Activated CD8-positive, alpha-beta memory T cell treated with anti-CD3 and anti-CD28 coated beads for 24 hours (primary cell): ENCODE measurements around the gene TAF1D.
"Not testable (repeated sequence)": the region's sequence is repeated elsewhere in the genome, so short reads cannot be mapped to it uniquely, and the experiment has no call there.

Experiments used
- DNase-seq: peaks from one replicate; pipeline ENCODE4 v3.0.0-alpha.2; 2020

TAF1D gene

DNA sequence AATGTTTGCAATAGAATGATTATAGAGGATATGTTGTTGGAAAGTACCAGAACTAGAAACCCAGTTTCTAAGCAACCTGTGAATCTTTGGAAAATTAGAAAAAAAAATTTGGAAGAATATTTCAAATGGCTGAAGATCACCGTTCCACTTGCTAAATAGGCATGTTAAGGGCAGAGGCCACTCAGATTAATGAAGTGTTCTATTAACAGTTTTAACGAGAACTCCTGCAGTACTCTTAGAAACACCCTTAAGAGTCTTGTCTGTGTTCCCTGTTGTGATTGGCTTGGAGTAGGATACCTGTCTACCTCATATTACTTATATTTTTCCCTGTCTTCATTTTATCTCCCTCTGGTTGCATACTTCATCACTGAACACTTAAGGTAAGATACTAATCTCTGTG is 4.8 kb upstream of the TAF1D start:
- DNase-seq: no peak

DNA sequence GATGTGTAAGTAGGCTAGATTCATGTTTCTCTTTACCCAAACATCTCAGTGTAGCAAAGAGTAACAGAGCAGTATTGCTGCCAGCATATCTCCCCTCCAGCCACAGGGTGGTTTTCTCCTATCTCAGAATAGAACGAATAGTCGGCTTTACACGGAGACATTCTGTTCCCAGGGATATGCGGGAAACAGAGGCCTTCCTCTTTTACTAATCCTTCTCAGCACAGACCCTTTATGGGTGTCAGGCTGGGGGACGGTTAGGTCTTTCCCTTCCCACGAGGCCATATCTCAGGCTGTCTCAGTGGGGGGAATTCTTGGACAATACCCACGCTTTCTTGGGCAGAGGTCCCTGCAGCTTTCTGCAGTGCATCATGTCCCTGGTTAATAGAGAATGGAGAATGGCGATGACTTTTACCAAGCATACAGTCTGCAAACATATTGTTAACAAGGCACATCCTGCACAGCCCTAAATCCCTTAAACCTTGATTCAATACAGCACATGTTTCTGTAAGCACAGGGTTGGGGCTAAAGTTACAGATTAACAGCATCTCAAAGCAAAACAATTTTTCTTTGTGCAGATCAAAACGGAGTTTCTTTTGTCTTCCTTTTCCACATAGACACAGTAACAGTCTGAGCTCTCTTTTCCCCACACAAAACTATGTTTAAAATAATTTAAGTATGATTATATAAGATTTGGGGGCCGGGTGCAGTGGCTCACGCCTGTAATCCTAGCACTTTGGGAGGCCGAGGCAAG is 3.9 kb upstream of the TAF1D start:
- DNase-seq: not testable (repeated sequence)

DNA sequence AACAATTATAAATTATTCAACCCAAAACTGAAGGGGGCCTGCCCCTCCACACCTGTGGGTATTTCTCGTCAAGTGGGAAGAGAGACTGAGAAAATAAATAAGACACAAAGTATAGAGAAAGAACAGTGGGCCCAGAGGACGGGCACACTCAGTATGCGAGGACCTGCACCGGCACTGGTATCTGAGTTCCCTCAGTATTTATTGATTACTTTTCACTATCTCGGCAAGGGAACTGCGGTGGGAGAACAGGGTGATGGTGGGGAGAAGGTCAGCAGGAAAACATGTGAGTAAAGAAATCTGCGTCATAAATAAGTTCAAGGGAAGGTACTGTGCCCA is 3.3 kb upstream of the TAF1D start:
- no peak for DNase-seq

DNA sequence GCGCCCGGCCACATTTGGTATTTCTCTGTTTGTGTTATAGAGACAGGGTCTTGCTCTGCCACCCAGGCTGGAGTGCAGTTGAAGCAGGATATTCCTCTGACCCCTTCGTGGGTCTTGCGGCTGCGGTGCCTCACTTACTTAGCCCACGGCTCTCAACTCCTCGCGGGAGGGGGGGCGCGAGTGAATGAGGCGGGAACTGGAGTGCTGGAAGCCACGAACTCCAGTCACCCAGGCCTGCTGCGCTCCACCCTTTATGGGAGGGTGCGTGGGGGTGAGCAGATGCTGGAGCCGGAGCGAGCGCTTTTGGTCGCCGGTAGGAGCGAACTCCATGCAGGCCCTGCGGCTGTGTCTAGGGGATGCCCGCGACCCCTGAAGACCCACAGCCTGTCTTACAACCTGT is 2.0 kb upstream of the TAF1D start:
- no peak for DNase-seq

DNA sequence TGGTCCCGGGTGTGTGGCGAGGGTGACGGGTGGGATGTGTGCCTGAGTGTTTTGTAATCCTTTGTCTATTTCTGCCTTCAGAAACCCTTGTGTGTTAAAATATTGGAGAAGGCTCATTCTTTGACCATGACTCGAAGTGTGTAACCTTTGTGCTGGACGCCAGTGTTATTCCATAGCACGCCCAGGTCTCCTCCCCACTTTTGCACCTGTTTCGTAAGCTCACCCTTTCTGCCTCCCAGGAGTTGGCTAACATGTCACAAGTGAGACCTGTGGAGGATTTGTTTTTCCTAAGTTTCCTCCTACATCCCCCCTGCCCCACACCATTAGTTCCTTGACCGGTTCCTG is 559 bp upstream of the TAF1D start:
- no peak for DNase-seq

DNA sequence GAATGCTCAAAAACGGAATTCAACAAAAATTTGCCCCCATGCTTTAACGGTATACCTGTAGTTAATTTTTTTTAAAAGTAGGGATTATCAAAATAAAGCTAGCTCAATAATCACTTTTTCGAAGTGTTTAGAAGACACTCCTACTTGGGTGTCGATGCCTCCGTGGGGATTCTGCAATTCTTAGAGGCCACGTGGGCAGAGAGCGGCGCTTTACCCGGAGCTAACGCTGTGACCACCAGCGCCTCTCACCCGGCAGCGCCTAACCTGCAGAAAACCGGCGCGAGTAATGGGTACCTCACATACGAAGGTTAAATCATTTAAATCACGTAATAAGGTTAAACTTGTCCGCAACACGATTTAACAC is 583 bp downstream of the TAF1D start:
- DNase-seq: no peak

DNA sequence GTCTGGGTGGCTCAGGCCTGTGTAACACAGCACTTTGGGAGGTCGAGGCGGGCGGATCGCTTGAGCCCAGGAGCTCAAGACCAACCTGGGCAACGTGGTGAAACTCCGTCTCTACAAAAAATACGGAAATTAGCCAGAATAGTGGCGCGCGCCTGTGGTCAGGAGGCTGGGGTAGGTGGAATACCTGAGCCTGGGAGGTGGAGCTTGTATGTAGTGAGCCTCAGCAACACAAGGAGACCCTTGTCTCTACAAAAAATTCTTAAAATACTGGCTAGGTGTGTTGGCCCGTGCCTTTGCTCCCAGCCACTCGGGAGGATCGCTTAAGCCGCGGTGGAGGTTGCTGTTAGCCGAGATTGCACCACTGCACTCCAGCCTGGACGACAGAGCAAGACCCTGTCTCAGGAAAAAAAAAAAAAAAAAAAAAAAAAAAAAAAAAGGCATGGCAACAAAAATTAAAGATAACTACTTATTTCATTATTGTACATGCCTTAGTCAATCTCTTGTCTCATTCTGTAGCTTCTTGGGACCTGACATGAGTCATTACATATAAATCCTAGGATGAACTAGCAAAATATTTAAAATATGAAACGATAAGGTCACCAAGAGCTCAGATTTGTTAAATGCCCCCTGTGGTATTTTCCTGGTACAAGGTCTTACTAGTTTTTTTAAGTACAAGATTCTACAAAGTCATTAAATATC is 1.1 kb downstream of the TAF1D start:
- peak; percentile 75 for DNase-seq

DNA sequence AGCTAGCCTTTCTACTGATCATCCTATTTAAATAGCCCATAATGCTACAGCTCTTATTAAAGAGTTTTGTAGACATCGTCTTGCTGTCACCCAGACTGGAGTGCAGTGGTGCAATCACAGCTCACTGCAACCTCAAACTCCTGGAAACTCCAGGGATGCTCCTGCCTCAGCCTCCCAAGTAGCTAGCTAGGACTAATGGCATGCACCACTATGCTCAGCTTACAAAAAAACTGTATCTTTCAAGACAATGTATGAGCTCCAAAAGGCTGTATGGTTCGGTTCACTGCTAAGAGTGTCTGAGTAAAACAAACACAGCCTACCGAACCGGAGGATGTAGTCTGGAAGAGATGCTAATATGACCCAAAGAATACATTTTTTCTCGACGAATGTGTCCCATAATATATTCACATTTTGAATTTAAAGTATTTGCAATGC is 2.6 kb downstream of the TAF1D start:
- DNase-seq: no peak

DNA sequence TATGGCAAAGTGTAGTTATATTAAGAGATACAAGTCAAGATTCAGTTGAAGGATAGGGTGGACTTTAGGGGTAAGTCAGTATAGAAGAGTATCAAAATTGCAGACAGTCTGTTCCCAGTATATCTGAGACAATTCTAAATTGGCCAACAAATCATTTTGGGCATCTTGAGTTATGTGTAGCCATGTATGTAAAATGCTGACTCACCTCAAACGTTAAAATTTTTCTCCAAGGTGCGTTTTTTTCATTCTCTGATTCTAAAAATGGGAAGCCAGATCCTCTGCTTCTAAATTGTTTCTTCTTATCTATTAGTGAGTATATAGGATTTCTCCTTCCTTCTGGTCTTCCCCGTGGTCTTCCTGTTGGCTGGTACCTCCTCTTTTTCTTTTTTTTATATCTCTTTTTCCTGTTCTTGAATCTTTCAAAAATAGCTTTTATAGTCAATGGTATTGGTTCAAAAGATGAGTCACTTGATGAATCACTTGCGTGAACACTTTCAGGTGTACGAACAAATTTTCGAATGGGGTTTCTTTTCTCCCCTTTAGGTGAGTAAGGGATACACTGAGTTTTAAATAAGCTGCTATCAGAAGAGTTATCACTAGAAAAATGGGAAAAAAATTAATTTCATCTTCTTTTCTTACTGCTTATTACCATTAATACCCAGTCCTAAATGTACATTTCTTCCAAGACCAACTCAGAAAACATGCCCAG is 3.2 kb downstream of the TAF1D start:
- DNase-seq: no peak

DNA sequence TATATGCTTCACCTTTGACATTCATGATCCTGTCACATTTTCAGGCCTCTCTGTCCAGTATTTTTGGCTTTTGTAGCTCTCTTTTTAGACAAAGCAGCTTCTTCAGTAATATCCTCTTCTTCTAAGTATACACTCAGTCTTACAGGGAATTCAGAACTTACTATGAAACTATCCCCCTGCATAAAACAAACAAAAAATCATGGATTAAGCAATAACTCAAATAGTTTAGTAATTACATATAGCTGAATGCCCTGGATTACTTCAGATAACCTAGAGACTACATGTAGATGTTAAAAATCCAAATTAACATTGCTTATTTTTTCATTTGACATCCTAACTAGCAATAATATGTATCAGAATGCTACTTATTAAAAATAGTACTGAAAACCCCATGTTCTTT is 5.2 kb downstream of the TAF1D start:
- DNase-seq: no peak

DNA sequence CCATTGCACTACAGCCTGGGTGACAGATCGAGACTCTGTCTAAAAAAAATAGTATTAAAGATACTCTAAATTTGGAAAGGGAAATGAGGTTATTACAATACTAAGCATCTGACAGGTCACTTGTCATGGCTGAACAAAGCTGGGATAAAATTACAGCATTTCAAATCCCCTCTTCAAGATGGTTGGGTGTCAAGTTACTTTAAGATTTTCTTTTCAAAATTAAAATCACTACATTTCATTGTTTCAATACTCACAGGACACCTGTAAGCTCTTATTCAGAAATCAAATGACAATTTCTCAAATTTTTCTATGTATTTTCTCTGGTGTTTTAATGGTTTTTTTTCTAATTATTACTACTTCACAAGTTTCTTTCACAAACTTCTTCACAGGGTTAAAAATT is 5.7 kb downstream of the TAF1D start:
- no peak for DNase-seq

DNA sequence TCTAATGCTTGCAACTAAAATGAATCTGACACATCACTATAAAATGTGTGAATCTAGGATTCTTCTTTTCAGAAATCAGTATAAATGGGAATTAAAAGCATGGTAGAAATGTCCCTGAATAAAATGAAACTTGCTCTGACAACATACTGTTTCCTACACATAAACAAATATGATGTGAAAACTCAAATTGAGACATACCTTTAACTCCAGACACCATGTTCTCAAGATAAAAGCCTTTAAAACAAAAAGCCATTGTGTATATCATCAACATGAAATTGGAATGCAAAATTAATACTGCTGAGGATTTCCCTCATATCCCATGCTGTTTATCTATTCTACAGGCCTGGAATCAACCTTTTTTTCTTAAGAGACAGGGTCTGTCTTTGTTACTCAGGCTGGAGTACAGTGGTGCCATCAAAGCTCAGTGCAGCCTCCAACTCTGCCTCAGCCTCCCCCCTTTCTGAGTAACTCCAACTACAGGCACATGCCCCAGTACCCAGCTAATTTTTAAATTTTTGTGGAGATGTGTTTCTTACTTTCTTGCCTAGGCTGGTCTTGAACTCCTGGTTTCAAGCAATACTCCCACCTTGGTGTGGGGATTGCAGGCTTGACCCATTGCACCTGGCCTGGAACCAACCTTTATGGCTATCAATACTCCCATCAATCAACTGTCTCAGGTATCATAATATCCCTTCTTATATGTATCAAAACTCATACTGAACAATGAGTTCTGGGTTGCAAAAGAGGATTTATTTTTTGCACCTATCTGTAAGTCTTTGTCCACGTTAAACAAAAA is 6.7 kb downstream of the TAF1D start:
- DNase-seq: no peak

DNA sequence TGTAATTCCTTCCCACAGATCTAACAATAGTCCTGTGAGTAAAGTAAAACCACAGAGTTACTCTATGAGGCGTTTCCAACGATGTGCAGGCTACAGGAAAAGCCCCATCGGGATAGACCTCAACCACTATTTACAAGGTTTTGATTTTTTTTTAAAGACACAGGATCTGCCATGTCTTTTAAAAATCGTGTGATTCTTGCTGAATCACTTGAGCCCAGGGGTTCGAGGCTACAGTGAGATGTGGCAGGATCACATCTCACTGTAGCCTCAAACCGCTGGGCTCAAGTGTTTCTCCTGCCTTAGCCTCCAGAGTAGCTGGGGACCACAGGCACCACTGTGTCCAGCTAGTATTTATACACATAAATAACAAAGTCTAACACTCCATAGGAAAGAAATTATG is 7.8 kb downstream of the TAF1D start:
- DNase-seq: no peak

DNA sequence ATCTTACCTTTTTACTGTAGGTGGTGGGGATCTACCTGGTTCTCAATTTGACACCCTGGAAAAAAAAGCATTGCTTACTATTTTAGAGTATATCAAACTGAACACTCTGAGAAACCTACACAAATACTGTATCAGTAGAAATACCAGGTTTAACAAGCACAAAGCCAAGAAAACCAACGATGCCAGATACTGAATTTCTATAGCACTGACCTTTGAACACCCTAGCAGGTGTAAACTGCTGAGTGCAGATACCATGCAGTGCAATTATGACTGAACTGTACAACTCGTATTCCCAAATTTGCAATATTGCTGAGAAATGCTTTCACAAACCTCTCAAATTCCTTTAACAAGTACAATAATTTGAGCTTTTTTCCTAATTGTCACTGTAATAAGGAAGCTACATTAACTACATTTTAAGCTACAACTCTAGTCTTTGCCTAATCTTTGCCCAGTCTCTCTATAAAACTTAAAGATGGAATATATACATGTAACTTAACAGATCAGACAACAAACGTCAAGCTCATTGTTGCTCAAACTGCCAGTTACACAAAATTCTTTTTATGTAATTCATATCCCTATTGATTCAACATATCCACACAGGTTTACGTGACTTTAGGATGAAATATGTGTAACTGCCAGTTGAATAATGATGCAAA is 8.9 kb downstream of the TAF1D start:
- DNase-seq: no peak

DNA sequence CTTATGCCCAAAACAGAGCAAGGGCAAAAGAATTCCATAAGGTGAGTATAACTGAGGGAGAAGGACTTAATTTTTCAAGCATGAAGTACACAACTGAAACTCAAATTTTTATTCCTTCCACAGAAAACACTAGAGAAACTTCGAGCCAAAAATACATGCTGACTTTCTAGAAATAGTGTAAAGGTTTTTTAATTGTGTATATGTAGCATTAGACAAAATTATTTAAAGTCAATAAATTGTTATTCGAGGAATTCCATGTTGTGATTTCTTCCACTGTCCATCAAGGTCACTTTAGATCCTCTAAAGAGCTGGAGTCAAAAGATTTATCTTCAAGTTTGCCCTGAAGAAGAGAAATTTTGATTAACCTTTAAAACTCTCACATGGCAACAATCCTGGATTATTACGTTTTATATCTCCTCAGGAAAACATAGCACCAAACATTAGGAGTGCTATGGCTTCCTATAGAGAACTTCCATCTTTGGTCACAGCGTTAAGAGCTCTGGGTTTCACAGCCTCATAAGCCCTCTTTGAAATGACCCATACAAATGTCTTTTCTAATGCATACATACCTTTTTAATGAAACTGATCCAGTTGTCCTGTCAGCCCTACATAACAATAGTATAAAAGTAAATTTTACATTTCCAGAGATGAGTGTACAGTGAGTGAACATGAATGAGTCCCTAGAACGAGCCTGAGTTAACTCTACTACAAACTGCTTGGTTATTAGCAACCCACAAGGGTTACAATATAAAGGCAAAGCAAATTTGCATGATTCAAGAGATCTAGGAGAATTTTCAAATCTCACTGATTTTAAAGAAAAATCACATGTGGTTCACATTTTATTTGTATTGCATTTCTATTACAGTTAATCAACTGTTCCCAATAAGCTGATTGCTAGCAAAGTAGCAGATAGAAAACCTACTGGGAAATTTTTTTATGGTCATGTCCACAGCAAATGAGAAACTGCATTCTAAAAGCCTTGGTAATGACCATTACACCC is 10.9 kb downstream of the TAF1D start:
- no peak for DNase-seq

DNA sequence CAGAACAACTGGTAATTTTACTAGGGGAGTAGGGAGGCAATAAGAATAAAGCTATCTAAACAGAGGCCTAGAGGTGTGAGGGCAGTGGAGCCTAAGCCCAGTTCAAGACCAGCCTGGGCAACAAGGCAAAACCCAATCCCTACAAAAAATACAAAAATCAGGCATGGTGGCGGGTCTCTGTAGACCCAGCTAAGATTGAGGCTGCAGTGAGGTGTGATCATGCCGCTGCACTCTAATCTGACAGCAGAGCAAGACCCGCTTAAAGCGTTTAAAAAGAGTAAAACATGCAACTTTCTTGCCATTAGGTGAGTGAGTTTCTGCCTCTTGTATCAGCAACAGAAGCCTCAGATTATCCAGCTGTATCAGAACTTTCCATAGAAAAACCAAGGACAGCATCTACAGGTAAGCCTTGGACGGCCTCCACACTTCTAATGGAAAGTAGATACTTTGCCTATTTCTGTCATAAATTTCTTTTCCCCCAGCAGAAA is 12.1 kb downstream of the TAF1D start:
- peak; percentile 71 for DNase-seq

DNA sequence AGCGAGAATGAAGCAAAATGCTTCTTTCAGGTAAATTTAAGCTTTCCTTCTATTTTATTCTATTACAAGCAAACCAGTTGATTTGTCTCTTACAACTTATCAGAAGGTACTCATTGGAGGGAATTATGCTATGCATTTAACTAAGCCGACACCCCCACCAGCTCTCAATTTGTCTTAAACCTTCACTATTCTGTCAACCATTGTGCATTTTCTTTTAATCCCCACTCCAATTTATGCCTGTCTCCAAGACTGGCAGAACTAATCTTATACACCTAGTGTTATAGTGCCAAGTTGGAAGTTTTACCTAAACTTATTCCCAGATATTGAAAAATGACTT is 12.5 kb downstream of the TAF1D start:
- no peak for DNase-seq

DNA sequence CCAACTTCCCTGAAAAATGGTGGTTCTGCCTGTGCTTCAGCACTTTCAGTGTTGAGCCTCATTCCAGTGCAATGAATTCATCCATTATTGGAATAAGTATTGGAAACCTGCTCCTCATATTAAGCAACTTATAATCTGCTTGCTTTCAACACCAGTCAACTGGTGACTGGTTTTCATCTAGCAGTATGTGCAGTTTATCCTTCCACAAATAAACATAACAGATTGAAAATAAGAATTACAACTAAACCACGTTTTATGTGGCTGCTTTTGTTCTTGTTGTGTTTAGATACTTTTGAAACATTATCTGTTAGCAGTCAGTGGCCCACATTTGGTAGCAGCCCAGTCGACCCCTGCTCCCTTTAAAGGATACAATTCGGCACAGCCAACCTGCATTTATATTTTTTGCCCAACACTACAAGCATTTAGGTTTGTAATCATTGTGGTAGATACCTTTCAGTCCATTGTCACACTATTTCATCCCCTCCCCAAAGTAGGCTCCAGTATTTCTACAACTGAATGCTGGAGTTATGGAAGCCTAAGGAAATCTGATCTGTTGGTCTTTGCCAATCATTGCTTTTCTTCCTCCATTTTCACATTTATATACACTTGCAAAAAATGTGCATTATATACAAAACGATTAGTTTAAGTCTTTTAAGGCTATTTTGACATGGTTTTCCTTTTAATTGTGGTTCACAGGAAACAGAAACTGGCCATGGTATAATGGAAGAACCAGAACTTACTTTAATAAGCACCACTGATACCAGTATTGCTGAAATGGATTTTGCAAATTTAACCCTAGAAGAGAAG is 13.1 kb downstream of the TAF1D start:
- no peak for DNase-seq

DNA sequence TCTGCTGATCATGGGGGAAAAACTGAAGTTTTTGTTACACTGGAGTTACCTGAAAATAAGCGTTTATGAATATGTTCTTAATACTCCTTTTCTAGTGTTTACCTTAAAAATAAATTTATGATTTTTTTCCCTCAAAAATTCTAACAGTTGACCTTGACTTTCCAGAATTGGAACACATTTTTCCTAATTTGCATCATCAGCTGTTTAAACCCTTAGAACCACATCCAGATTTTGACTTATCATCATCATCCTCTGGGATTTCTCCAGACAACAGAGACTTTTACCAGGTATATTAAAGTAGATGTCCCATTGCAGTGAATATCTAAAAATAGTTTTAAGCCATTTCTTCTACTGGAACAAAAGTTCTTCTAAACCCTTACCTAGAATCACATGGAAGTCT is 17.2 kb downstream of the TAF1D start:
- DNase-seq: no peak

DNA sequence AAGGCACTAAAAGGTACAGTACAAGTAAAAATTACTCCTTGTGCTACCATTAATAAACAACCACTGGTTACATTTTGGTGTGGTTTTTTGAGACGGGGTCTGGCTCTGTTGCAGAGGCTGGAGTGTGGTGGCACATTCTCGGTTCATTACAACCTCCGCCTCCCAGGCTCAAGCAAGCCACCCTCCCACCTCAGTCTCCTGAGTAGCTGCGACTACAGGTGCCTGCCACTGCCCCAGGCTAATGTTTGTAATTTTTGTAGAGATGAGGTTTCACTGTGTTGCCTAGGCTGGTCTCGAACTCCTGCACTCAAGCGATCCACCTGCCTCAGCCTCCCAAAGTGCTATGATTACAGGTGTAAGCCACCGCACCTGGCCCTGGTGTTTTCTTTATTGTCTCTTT is 20.8 kb downstream of the TAF1D start:
- DNase-seq: no peak

DNA sequence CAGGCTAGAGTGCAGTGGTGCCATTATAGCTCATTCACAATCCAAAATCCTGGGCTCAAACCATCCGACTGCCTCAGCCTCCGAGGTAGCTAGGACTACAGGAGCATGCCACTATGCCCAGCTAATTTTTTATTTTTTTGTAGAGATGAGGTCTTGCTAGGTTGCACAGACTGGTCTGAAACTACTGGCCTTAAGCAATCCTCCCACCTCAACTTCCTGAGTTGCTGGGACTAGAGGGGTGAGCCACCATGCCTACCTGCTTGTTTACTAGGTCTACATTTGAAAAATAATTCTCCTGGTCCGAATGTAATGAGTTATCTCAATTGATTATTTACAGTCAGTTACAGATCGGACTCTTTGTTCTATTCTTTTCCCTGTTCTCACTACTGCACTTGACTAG is 22.0 kb downstream of the TAF1D start:
- DNase-seq: no peak
